AG10803 (cell line): ENCODE results near the gene C9orf153.

Source experiments
- DNase-seq: peaks from one replicate; pipeline ENCODE4 v3.0.0; 2010; ENCODE audit warnings: low read depth
- H3K4me3 ChIP-seq: 2 replicates; pipeline ENCODE4 v1.5.1; 2011; ENCODE audit warnings: mild to moderate bottlenecking, low read length, control low read depth
- TF ChIP-seq, protein P1 (sequence below): conservative IDR thresholded peaks from 2 replicates; pipeline ENCODE4 v1.5.1; 2011; ENCODE audit warnings: mild to moderate bottlenecking, low read length, control low read depth, inconsistent platforms

Gene C9orf153

DNA sequence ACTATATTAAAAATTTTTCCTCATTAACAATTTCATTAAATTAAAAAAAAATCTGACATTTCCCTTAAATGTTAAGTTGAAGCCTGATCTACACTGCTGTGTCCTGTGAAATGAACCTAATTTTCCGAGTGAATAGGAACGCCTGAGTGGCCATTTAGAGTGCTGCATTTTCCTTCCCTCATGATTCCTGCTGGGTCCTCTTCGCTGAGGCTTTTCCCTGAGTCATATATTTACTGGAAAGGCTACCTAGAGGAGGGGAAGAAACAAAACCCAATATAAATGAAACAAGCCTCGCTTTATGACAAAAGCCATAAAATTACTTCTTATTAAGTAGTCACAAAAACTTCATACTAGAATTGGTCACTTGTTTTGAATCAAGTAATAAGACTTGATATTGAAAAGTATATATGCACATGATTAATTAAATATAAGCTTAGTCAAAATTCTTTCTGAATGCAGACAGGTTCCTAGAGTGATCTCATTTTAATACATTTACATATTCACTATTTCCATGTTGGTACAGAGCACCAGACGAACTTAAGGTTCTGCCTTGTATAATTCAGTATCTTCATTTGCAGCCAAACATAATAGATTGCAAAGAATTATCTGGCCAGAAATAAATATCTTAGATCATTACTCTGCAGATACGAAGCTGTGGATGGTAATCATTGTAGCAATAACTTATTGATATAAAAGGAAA is 29.2 kb upstream of the C9orf153 start:
- H3K4me3 ChIP-seq, result no peak overlapping the region
- TF ChIP-seq, protein P1, sequence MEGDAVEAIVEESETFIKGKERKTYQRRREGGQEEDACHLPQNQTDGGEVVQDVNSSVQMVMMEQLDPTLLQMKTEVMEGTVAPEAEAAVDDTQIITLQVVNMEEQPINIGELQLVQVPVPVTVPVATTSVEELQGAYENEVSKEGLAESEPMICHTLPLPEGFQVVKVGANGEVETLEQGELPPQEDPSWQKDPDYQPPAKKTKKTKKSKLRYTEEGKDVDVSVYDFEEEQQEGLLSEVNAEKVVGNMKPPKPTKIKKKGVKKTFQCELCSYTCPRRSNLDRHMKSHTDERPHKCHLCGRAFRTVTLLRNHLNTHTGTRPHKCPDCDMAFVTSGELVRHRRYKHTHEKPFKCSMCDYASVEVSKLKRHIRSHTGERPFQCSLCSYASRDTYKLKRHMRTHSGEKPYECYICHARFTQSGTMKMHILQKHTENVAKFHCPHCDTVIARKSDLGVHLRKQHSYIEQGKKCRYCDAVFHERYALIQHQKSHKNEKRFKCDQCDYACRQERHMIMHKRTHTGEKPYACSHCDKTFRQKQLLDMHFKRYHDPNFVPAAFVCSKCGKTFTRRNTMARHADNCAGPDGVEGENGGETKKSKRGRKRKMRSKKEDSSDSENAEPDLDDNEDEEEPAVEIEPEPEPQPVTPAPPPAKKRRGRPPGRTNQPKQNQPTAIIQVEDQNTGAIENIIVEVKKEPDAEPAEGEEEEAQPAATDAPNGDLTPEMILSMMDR, result no peak
- DNase-seq, result no peak

DNA sequence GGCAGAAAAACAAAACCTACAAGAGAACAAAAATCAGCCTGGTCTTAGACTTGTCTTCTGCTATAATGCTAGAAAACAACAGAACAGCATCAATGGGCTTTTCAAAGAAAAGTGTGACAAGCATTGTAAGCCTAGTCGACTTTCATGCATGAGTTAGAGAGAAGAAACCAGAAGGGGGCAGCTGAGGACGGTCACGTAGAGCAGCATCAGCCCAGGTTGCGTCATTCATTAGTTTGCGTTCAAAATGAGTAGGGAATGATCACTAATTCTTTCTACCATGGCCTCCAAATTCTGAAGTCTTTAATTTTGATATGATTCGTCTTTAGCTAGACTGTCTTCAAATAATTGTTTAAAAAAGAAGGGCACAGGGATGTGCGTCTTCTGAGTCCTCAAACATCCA is 27.6 kb upstream of the C9orf153 start:
- TF ChIP-seq, protein P1, result peak; percentile 48
- H3K4me3 ChIP-seq, result no peak overlapping the region
- DNase-seq, result peak; percentile 49

DNA sequence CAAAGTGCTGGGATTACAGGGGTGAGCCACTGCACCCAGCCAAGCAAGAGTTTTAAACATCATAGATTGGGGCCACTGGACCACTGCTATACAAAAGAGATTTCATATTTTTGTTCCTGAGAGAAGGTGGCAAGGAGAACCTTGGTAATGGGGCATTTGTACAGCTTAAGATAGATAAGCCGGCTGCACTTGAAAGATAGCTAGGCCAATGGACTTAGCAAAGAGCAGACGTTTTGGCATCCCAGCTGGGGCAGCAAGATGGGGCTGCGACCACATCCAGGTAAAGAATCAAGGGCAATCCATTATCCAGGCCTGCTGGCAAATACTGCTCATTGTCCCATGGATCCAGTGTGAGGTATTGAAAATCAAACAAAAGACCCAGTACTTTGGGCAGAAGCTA is 26.8 kb upstream of the C9orf153 start:
- TF ChIP-seq, protein P1, result no peak
- H3K4me3 ChIP-seq, result no peak overlapping the region
- no peak for DNase-seq

GRCh38 chr9:86285261-86285660 is 25.8 kb upstream of the C9orf153 start:
- no peak for DNase-seq
- TF ChIP-seq, protein P1, result no peak
- no peak overlapping the region for H3K4me3 ChIP-seq

DNA sequence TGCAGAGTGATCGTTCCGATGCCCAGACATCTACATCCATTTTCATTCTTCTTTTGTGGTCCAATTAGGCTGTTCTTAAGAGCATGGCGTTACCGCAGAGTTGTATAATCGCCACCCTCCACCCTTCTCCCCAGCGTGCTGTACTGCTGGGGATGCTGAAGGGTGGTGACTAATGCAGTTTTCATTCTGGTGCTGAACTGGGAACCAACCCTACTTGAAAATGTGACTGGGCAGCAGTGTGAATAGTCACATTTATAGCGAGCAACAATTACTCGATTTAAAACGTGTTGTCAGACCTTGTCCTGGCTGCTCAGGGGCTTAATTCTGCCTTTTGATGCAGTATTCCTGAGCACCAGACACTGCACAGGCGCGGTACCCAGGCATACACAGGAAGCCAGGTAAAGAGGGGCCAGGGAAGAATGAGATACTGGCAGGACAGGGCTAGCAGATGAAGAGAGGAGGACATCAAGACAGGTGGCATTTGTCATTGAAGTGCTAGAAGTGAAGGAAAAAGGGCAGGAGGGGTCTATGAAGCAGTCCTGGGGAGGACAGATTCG is 23.6 kb upstream of the C9orf153 start:
- DNase-seq, result peak; percentile 89
- peak overlapping the region; percentile 93 for H3K4me3 ChIP-seq
- TF ChIP-seq, protein P1, result no peak

DNA sequence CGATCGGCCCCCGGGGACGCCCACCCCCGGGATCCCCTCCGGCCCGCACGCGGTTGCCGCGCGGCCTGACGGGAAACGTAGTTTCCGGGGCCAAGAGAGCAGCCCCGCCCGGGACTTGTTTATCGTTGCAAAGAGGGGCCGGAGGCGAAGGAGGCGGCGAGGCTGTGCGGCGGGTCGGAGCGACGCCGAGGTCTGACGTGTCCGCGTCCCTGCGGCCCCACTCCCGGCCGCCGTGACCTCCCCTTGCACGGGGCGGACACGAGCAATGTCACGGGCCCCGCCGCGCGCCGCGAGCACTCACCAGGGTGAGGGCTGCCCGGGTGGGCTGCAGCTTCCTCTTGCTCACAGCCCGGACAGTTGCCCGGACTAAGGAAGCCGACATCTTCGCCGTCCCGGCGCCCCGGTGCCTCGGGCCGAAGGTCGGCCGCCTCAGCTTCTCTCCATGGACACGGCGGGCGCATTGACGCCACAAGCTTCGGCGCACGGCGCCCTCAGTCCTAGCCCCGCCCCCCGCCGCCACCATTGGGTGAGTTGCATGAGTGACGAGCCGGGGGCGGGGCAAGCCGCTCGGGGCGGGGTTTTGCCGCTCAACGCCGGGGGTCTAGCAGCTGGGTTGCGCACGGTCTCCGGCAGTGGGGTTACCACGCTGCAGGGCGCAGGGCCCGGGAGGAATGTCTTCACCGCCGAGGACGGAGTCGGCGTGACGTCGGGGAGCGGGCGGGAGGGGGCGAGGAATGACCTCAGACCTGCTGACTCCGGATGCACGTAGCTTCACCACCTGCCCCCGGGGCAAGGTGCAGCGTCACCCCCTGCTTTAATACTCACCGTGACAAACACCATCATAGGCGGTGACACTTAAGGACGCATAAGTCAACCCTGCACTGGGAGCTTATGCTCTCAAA is 22.9 kb upstream of the C9orf153 start, which contains the start of gene ISCA1:
TSS of gene ISCA1 (minus strand) at position 462 of the 902 bp plus-strand sequence. CDS start at position 382, 80 bp downstream.
- TF ChIP-seq, protein P1, result no peak
- DNase-seq, result peak; percentile 90
- peak within 1 kb of the TSS; percentile 93 for H3K4me3 ChIP-seq
